ENCODE data around the gene TRAF1. TPM values are rescaled to one million over a fixed set of nuclear protein-coding genes. Genes with fewer than 3 reads are reported as not detected.
A peak's percentile ranks its signal among the peaks of the same experiment; 100 is the strongest.

Gene TRAF1
- total RNA-seq, 4 donors from 2014 or later = 2.6 to 4.9 (median 4.7) TPM

- DNase-seq (ENCODE audit: low spot score in 2 of 2) = no peak
- TF ChIP-seq POLR2A (IDR thresholded peaks at IDR 0.05) (no peak), CTCF (IDR thresholded peaks at IDR 0.05) (no peak)
- WGBS, 2 donors = 67 to 89% methylated on average over 3 of the region's 3 CpGs
- no peak overlapping the region for H3K4me3 ChIP-seq (ENCODE audit: low read depth, poor library complexity, severe bottlenecking)
- intact Hi-C loops (cut with DNase I; ENCODE audit: low total_unique reads) = no loop called here
These were observed 5.8 kb downstream of the TRAF1 start for GRCh38 chr9:120920806-120921178.

- DNase-seq (ENCODE audit: low spot score in 2 of 2) = peak in 1 of 2 donors; percentile 59
- intact Hi-C loops (cut with DNase I; ENCODE audit: low total_unique reads) = no loop called here
- TF ChIP-seq POLR2A (IDR thresholded peaks at IDR 0.05) = no peak
- H3K4me3 ChIP-seq (ENCODE audit: low read depth, poor library complexity, severe bottlenecking) = no peak overlapping the region
- WGBS, 2 donors = 73 to 82% methylated on average over 6 of the region's 6 CpGs
These were observed 6.5 kb downstream of the TRAF1 start for GRCh38 chr9:120919843-120920805.

GRCh38 chr9:120918931-120919842 is 7.4 kb downstream of the TRAF1 start:
- H3K4me3 ChIP-seq (ENCODE audit: low read depth, poor library complexity, severe bottlenecking) = no peak overlapping the region
- intact Hi-C loops (cut with DNase I; ENCODE audit: low total_unique reads) = no loop called here
- 69 to 75% methylated on average over 20 of the region's 20 CpGs for WGBS, 2 donors
- DNase-seq (ENCODE audit: low spot score in 2 of 2) = no peak
- TF ChIP-seq CTCF (IDR thresholded peaks at IDR 0.05) (no peak), POLR2A (IDR thresholded peaks at IDR 0.05) (no peak)

- intact Hi-C loops (cut with DNase I; ENCODE audit: low total_unique reads) = no loop called here
- no peak for DNase-seq (ENCODE audit: low spot score in 2 of 2)
- 93 to 97% methylated on average over 4 of the region's 4 CpGs for WGBS, 2 donors
- no peak overlapping the region for H3K4me3 ChIP-seq (ENCODE audit: low read depth, poor library complexity, severe bottlenecking)
- no peak for TF ChIP-seq CTCF (IDR thresholded peaks at IDR 0.05)
- TF ChIP-seq POLR2A (IDR thresholded peaks at IDR 0.05) = no peak
These were observed 8.4 kb downstream of the TRAF1 start for GRCh38 chr9:120917929-120918762.

GRCh38 chr9:120916991-120917880 is 9.4 kb downstream of the TRAF1 start:
- H3K4me3 ChIP-seq (ENCODE audit: low read depth, poor library complexity, severe bottlenecking) = no peak overlapping the region
- DNase-seq (ENCODE audit: low spot score in 2 of 2) = no peak
- 82 to 85% methylated on average over 8 of the region's 8 CpGs for WGBS, 2 donors
- TF ChIP-seq POLR2A (IDR thresholded peaks at IDR 0.05) (no peak), CTCF (IDR thresholded peaks at IDR 0.05) (no peak)
- intact Hi-C loops (cut with DNase I; ENCODE audit: low total_unique reads) = no loop called here
